HL-60/S4 (cell line): ENCODE data around the gene IMPDH1.

ENCODE experiments used
- in situ Hi-C: fragments of 300-500 bp; cut with MboI; formaldehyde crosslinking; loops from 2 replicates; pipeline ENCODE4 v1.14.3; 2022; ENCODE audit warnings: low sequenced_read_pairs

IMPDH1 gene

GRCh38 chr7:128343554-128344430 lies 66.0 kb downstream of the IMPDH1 start, which contains the start of gene RBM28:
RBM28 (minus strand) TSS chr7:128343908; CDS start chr7:128343793, 115 bp downstream.
- in situ Hi-C loops = loop anchor here (10.0 kb wide), 1 partner anchor 81 kb away; no protein-coding TSS in a partner anchor
